Measurements from ENCODE around the gene GOLGA1.
A peak's percentile ranks its signal among the peaks of the same experiment; 100 is the strongest.
"Not testable (repeated sequence)": the region's sequence is repeated elsewhere in the genome, so short reads cannot be mapped to it uniquely, and the experiment has no call there.

GOLGA1 gene

GRCh38 chr9:124857533-124858162 is 83.2 kb downstream of the GOLGA1 start:
- DNase-seq, result no peak

- DNase-seq, result no peak
Measured at GRCh38 chr9:124855944-124856765, 84.7 kb downstream of the GOLGA1 start.

- DNase-seq, result no peak
Measured at GRCh38 chr9:124855566-124855943, 85.3 kb downstream of the GOLGA1 start.

GRCh38 chr9:124854822-124855221 is 86.1 kb downstream of the GOLGA1 start:
- DNase-seq, result no peak

GRCh38 chr9:124854161-124854560 is 86.7 kb downstream of the GOLGA1 start:
- no peak for DNase-seq

- no peak for DNase-seq
Measured at GRCh38 chr9:124853605-124854143, 87.2 kb downstream of the GOLGA1 start.

- peak; percentile 93 for DNase-seq
Measured at GRCh38 chr9:124852829-124853531, 87.9 kb downstream of the GOLGA1 start, which contains the start of gene WDR38. Gene WDR38, plus strand, starts transcription at chr9:124853460. Its CDS starts 72 bp downstream, at chr9:124853532.

- DNase-seq, result no peak
Measured at GRCh38 chr9:124852121-124852828, 88.6 kb downstream of the GOLGA1 start.

- DNase-seq, result no peak
Measured at GRCh38 chr9:124849801-124850200, 91.1 kb downstream of the GOLGA1 start.

GRCh38 chr9:124846969-124847368 is 93.9 kb downstream of the GOLGA1 start:
- DNase-seq, result no peak

GRCh38 chr9:124846467-124846866 is 94.4 kb downstream of the GOLGA1 start:
- not testable (repeated sequence) for DNase-seq

- no peak for DNase-seq
Measured at GRCh38 chr9:124844291-124844690, 96.6 kb downstream of the GOLGA1 start.

- no peak for DNase-seq
Measured at GRCh38 chr9:124843456-124844034, 97.3 kb downstream of the GOLGA1 start.

- DNase-seq, result no peak
Measured at GRCh38 chr9:124841075-124841821, 99.6 kb downstream of the GOLGA1 start.

GRCh38 chr9:124840300-124840833 is 100.5 kb downstream of the GOLGA1 start:
- DNase-seq, result no peak

- no peak for DNase-seq
Measured at GRCh38 chr9:124839612-124840299, 101.1 kb downstream of the GOLGA1 start.

GRCh38 chr9:124838567-124839275 is 102.2 kb downstream of the GOLGA1 start:
- DNase-seq, result not testable (repeated sequence)

GRCh38 chr9:124838132-124838531 is 102.8 kb downstream of the GOLGA1 start:
- not testable (repeated sequence) for DNase-seq

- no peak for DNase-seq
Measured at GRCh38 chr9:124835026-124835557, 105.8 kb downstream of the GOLGA1 start.

- no peak for DNase-seq
Measured at GRCh38 chr9:124834591-124834990, 106.3 kb downstream of the GOLGA1 start.
